Right lobe of liver (tissue), 6 donors: ENCODE measurements around the gene AKT3. TPM values are rescaled to one million over a fixed set of nuclear protein-coding genes. Genes with fewer than 3 reads are reported as not detected.

Experiments used
- ATAC-seq, 4 donors: fragments of 200-7000 bp; cut with Tn5 transposase; one replicate each; pipeline ENCODE4 v1.9.1; 2020; ENCODE audit warnings: mild to moderate bottlenecking in 4 of 4, moderate library complexity in 4 of 4
- DNase-seq, 3 donors: peaks; one replicate each; pipeline ENCODE4 v3.0.0-alpha.2; 2020
- H3K27ac ChIP-seq, 3 donors: fragments of 200-600 bp; one replicate each; pipeline ENCODE4 v1.8.0; 2022
- H3K27me3 ChIP-seq, 2 donors: fragments of 200-600 bp; one replicate each; pipeline ENCODE4 v1.8.0; 2022
- H3K36me3 ChIP-seq, 4 donors: fragments of 200-600 bp; sonication (generic) in 1 of 4; one replicate each; pipeline versions ENCODE4 v1.5.1 to v1.8.0; 2017 to 2022; ENCODE audit warnings: control low read depth in 1 of 4
- H3K4me1 ChIP-seq, 4 donors: fragments of 200-600 bp; sonication (generic) in 1 of 4; one replicate each; pipeline versions ENCODE4 v1.5.1 to v1.8.0; 2017 to 2022; ENCODE audit warnings: control low read depth in 1 of 4
- H3K4me3 ChIP-seq, 3 donors: fragments of 200-600 bp; one replicate each; pipeline ENCODE4 v1.8.0; 2022
- H3K9me3 ChIP-seq, 4 donors: fragments of 200-600 bp; sonication (generic) in 1 of 4; one replicate each; pipeline versions ENCODE4 v1.5.1 to v1.8.0; 2017 to 2022; ENCODE audit warnings: control low read depth in 1 of 4
- POLR2A ChIP-seq: fragments of 450-650 bp; IDR thresholded peaks from one replicate; pipeline ENCODE4 v1.6.1; 2017; ENCODE audit warnings: antibody characterized with exemption, mild to moderate bottlenecking
- WGBS: methylation state at CpG from one replicate; pipeline ENCODE4 v1.1.6; 2018; ENCODE audit warnings: low coverage, low lambda C conversion rate; ENCODE audit not compliant: insufficient coverage; ENCODE audit errors: missing lambda C conversion rate; 5-methylcytosine and 5-hydroxymethylcytosine counted together
- intact Hi-C, 2 donors: fragments of 100-400 bp; cut with DNase I; formaldehyde crosslinking; loops; one replicate each; pipeline versions ENCODE4 v1.11.2 to v1.14.1; 2022
- total RNA-seq, 6 experiments: library from RNA; depleted of rRNA in 2 of 6; stranded (reverse); fragments of >200 nt in 2 of 6; fragmentation: NEBNext Ultra II Directional in 3 of 6; extraction: Animal tissue kit (Norgen Biotek cat#: 25700) in 3 of 6; gene quantifications; one replicate each; pipeline versions ENCODE4 v1.1.0 to v1.2.4, GENCODE V29; 2016 to 2023
- TF ChIP-seq, protein P1 (sequence below), 4 donors: fragments of 200-600 bp in 3 of 4; fragments of 450-650 bp in 1 of 4; IDR thresholded peaks; one replicate each; pipeline versions ENCODE4 v1.5.1 to v1.8.0; 2016 to 2022; ENCODE audit warnings: antibody characterized with exemption in 4 of 4, mild to moderate bottlenecking in 2 of 4
- donor health status: DM: no; HTN: yes; CAD: no.
- donor health status: DM: no; HTN: no; CAD: no.
- donor health status: DM: no; HTN: no; CAD: no.
- donor health status: DM: no; HTN: yes; CAD: no.
- donor health status: DM: no; HTN: yes; CAD: no.

Gene AKT3
- total RNA-seq, 6 experiments from 2014 or later: 4.9 to 9.6 (median 6.8) TPM

- WGBS: 86% methylated on average over 2 of the region's 2 CpGs
- Histone ChIP-seq H3K4me1 (no peaks in the 10 kb centered on the region), H3K4me3 (no peak overlapping the region), H3K27ac (no peak overlapping the region), H3K9me3 (no peaks in the 10 kb centered on the region), H3K27me3 (no peaks in the 10 kb centered on the region), H3K36me3 (peaks cover 0 to 3% (median 0%) of the 10 kb centered on the region in 4 donors)
- intact Hi-C loops: no loop called here
- TF ChIP-seq POLR2A: no peak
- TF ChIP-seq, protein P1, sequence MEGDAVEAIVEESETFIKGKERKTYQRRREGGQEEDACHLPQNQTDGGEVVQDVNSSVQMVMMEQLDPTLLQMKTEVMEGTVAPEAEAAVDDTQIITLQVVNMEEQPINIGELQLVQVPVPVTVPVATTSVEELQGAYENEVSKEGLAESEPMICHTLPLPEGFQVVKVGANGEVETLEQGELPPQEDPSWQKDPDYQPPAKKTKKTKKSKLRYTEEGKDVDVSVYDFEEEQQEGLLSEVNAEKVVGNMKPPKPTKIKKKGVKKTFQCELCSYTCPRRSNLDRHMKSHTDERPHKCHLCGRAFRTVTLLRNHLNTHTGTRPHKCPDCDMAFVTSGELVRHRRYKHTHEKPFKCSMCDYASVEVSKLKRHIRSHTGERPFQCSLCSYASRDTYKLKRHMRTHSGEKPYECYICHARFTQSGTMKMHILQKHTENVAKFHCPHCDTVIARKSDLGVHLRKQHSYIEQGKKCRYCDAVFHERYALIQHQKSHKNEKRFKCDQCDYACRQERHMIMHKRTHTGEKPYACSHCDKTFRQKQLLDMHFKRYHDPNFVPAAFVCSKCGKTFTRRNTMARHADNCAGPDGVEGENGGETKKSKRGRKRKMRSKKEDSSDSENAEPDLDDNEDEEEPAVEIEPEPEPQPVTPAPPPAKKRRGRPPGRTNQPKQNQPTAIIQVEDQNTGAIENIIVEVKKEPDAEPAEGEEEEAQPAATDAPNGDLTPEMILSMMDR (IDR thresholded peaks at IDR 0.05): no peak
- DNase-seq (no peak), ATAC-seq (no peak)
Measured at GRCh38 chr1:243646841-243647240, 203.2 kb downstream of the AKT3 start.

- ATAC-seq: no peak
- WGBS: 85% methylated on average over 6 of the region's 6 CpGs
- H3K27ac ChIP-seq: no peak overlapping the region
- no peak overlapping the region for H3K4me3 ChIP-seq
- no peak for TF ChIP-seq POLR2A
- TF ChIP-seq, protein P1 (IDR thresholded peaks at IDR 0.05): no peak
- H3K9me3 ChIP-seq: no peaks in the 10 kb centered on the region
- peaks cover 0 to 3% (median 0%) of the 10 kb centered on the region in 4 donors for H3K36me3 ChIP-seq
- H3K4me1 ChIP-seq: no peaks in the 10 kb centered on the region
- intact Hi-C loops: no loop called here
- H3K27me3 ChIP-seq: no peaks in the 10 kb centered on the region
- no peak for DNase-seq
Measured at GRCh38 chr1:243645281-243645680, 204.8 kb downstream of the AKT3 start.

- DNase-seq (no peak), ATAC-seq (no peak)
- intact Hi-C loops: no loop called here
- H3K4me3 ChIP-seq: no peak overlapping the region
- H3K27ac ChIP-seq: no peak overlapping the region
- no peak for TF ChIP-seq POLR2A
- TF ChIP-seq, protein P1 (IDR thresholded peaks at IDR 0.05): no peak
- H3K36me3 ChIP-seq: peaks cover 0 to 3% (median 0%) of the 10 kb centered on the region in 4 donors
- H3K9me3 ChIP-seq: no peaks in the 10 kb centered on the region
- WGBS: 79% methylated on average over 5 of the region's 5 CpGs
- no peaks in the 10 kb centered on the region for H3K4me1 ChIP-seq
- H3K27me3 ChIP-seq: no peaks in the 10 kb centered on the region
Measured at GRCh38 chr1:243642936-243643335, 207.1 kb downstream of the AKT3 start.

GRCh38 chr1:243639027-243639658 lies 210.9 kb downstream of the AKT3 start:
- intact Hi-C loops: no loop called here
- Histone ChIP-seq H3K27ac (no peak overlapping the region), H3K36me3 (no peaks in the 10 kb centered on the region), H3K27me3 (no peaks in the 10 kb centered on the region), H3K4me3 (no peak overlapping the region), H3K4me1 (no peaks in the 10 kb centered on the region), H3K9me3 (no peaks in the 10 kb centered on the region)
- no peak for DNase-seq
- 89% methylated on average over 4 of the region's 4 CpGs for WGBS
- no peak for ATAC-seq
- no peak for TF ChIP-seq POLR2A
- TF ChIP-seq, protein P1 (IDR thresholded peaks at IDR 0.05): no peak

DNA sequence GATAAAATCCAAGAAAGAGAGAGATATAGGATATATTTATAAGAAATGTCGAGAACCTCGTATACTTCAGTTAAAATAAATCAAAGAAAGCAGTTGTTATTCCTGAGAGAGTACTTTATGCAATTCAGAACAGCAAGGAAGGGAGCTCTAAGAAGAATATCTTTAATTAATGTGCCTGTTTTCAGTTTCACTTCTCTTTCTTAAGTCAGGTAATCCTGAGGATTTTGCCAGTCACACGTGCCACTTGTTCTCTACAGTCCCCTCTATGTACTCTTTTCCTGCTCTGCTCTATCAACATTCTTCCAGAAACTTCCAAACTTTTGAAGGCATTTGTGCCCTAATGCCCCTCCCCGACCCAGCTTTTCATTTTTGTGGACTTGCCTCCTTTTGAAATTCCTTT lies 211.9 kb downstream of the AKT3 start:
- DNase-seq: no peak
- TF ChIP-seq, protein P1 (IDR thresholded peaks at IDR 0.05): no peak
- no peak for TF ChIP-seq POLR2A
- Histone ChIP-seq H3K4me3 (no peak overlapping the region), H3K27ac (no peak overlapping the region), H3K27me3 (no peaks in the 10 kb centered on the region), H3K36me3 (no peaks in the 10 kb centered on the region), H3K4me1 (no peaks in the 10 kb centered on the region), H3K9me3 (no peaks in the 10 kb centered on the region)
- no peak for ATAC-seq
- WGBS: 57% methylated on average over 4 of the region's 4 CpGs
- intact Hi-C loops: no loop called here
